ENCODE results near the gene EPC1. TPM values are rescaled to one million over a fixed set of nuclear protein-coding genes. Genes with fewer than 3 reads are reported as not detected.

The EPC1 gene
- total RNA-seq, 1 donor from 2014 or later, result 25.7 TPM

DNA sequence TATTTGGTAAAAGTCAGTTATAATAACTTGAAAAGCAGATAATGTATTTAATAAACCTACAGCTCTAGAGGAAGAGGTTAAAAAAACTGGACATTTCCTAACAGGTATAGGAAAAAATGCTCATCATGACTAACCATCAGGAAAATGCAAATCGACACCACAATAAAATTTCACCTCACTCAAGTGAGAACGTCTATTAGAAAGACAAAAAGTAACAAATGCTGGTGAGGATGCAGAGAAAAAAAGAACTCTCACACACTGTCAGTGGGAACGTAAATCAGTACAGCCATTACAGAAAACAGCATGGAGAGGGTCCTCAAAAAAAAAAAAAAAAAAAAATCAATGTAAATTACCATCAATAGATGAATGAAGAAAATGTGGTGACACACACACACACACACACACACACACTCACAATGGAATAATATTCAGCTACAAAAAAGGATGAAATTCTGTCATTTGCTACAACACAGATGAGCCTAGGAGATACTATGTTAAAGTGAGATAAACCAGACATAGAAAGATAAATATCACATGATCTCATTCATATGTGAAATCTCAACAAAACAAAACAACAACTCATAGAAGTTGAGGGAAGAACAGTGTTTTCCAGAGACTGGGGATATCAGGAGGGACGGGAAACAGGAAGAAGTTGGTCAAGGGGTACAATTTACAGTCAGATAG lies 20.1 kb downstream of the EPC1 start:
- Mint-ChIP-seq H3K4me1 (ENCODE audit: low read depth, unreplicated experiment) (peaks cover 37% of the 10 kb centered on the region), H3K36me3 (ENCODE audit: low read depth, unreplicated experiment) (peaks cover 7% of the 10 kb centered on the region), H3K27ac (ENCODE audit: unreplicated experiment) (no peak overlapping the region), H3K4me3 (ENCODE audit: unreplicated experiment) (no peak overlapping the region), H3K27me3 (ENCODE audit: low read depth, unreplicated experiment) (no peaks in the 10 kb centered on the region), H3K9me3 (ENCODE audit: unreplicated experiment) (no peaks in the 10 kb centered on the region)
- FAIRE-seq (no peak), DNase-seq (ENCODE audit: low read depth) (no peak)
- H3K9ac ChIP-seq (ENCODE audit: low read length), result no peak overlapping the region
- H3K36me3 ChIP-seq (ENCODE audit: insufficient read depth, low read length), result no peaks in the 10 kb centered on the region
- H3K4me1 ChIP-seq (ENCODE audit: insufficient read depth, low read length), result no peaks in the 10 kb centered on the region
- H3K79me2 ChIP-seq (ENCODE audit: insufficient read depth, low read length), result peaks cover 100% of the 10 kb centered on the region
- TF ChIP-seq, protein P1, sequence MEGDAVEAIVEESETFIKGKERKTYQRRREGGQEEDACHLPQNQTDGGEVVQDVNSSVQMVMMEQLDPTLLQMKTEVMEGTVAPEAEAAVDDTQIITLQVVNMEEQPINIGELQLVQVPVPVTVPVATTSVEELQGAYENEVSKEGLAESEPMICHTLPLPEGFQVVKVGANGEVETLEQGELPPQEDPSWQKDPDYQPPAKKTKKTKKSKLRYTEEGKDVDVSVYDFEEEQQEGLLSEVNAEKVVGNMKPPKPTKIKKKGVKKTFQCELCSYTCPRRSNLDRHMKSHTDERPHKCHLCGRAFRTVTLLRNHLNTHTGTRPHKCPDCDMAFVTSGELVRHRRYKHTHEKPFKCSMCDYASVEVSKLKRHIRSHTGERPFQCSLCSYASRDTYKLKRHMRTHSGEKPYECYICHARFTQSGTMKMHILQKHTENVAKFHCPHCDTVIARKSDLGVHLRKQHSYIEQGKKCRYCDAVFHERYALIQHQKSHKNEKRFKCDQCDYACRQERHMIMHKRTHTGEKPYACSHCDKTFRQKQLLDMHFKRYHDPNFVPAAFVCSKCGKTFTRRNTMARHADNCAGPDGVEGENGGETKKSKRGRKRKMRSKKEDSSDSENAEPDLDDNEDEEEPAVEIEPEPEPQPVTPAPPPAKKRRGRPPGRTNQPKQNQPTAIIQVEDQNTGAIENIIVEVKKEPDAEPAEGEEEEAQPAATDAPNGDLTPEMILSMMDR (IDR thresholded peaks at IDR 0.05; ENCODE audit: insufficient read depth, low read depth, low read length), result no peak
- no peak for TF ChIP-seq EZH2 (IDR thresholded peaks at IDR 0.05; ENCODE audit: insufficient read depth, low read length)
- no peak overlapping the region for H3K4me2 ChIP-seq (ENCODE audit: low read length)
- no peak overlapping the region for H2AFZ ChIP-seq (ENCODE audit: low read depth, low read length)
- H3K27ac ChIP-seq (ENCODE audit: low read depth, low read length), result no peak overlapping the region
- H3K4me3 ChIP-seq (ENCODE audit: insufficient read depth, low read depth, low read length), result no peak overlapping the region
- H3K9me3 ChIP-seq (ENCODE audit: insufficient read depth, low read depth, low read length), result no peaks in the 10 kb centered on the region
- peaks cover 90% of the 10 kb centered on the region for H4K20me1 ChIP-seq (ENCODE audit: insufficient read depth, low read length)
- H3K27me3 ChIP-seq (ENCODE audit: insufficient read depth, low read length), result no peaks in the 10 kb centered on the region

DNA sequence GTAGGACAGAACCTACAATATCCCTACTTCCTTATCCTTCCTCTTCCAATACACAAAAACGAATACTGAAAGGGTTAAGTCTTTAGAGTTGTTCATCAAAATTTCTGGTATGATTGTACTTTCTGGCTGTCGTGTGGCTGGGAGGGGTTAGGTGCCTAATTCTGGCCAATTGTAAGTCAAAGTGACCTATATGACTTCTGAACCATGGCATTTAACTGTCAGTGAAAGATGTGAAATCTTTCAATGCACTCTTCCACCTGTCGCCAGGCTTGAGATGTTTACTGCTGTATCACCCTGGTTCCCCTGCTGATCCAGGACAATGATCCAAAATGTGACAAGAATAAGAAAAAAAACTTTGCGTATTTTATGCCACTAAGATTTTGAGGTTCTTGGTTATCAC lies 20.8 kb downstream of the EPC1 start:
- peaks cover 7% of the 10 kb centered on the region for H3K36me3 Mint-ChIP-seq (ENCODE audit: low read depth, unreplicated experiment)
- H3K9me3 ChIP-seq (ENCODE audit: insufficient read depth, low read depth, low read length), result no peaks in the 10 kb centered on the region
- no peak overlapping the region for H3K4me3 ChIP-seq (ENCODE audit: insufficient read depth, low read depth, low read length)
- FAIRE-seq (no peak), DNase-seq (ENCODE audit: low read depth) (no peak)
- peaks cover 100% of the 10 kb centered on the region for H3K79me2 ChIP-seq (ENCODE audit: insufficient read depth, low read length)
- H3K27ac Mint-ChIP-seq (ENCODE audit: unreplicated experiment), result no peak overlapping the region
- peaks cover 36% of the 10 kb centered on the region for H3K4me1 Mint-ChIP-seq (ENCODE audit: low read depth, unreplicated experiment)
- H3K27ac ChIP-seq (ENCODE audit: low read depth, low read length), result no peak overlapping the region
- H2AFZ ChIP-seq (ENCODE audit: low read depth, low read length), result no peak overlapping the region
- no peak for TF ChIP-seq EZH2 (IDR thresholded peaks at IDR 0.05; ENCODE audit: insufficient read depth, low read length)
- TF ChIP-seq, protein P1 (IDR thresholded peaks at IDR 0.05; ENCODE audit: insufficient read depth, low read depth, low read length), result no peak
- H3K4me3 Mint-ChIP-seq (ENCODE audit: unreplicated experiment), result no peak overlapping the region
- H3K9ac ChIP-seq (ENCODE audit: low read length), result no peak overlapping the region
- H4K20me1 ChIP-seq (ENCODE audit: insufficient read depth, low read length), result peaks cover 91% of the 10 kb centered on the region
- H3K27me3 Mint-ChIP-seq (ENCODE audit: low read depth, unreplicated experiment), result no peaks in the 10 kb centered on the region
- H3K9me3 Mint-ChIP-seq (ENCODE audit: unreplicated experiment), result no peaks in the 10 kb centered on the region
- no peaks in the 10 kb centered on the region for H3K27me3 ChIP-seq (ENCODE audit: insufficient read depth, low read length)
- no peaks in the 10 kb centered on the region for H3K4me1 ChIP-seq (ENCODE audit: insufficient read depth, low read length)
- H3K36me3 ChIP-seq (ENCODE audit: insufficient read depth, low read length), result no peaks in the 10 kb centered on the region
- no peak overlapping the region for H3K4me2 ChIP-seq (ENCODE audit: low read length)

DNA sequence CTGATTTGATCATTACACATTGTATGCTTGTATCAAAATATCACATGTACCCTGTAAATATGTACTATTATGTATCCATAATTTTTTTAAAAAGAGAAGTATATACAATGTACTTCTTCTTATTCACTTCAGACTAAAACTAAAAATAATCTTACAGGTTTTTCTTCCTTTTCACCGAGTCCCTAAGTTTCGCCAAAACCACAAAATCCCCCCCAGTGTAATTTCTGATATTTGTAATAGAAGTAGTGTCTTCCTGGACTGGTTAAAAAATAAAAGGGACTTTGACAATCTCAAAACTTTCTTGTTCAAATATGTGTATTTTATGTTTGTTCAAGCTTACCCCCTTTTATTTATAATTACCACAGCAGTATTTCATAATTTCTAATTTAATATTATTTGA lies 23.9 kb downstream of the EPC1 start:
- Histone ChIP-seq H3K36me3 (ENCODE audit: insufficient read depth, low read length) (no peaks in the 10 kb centered on the region), H3K4me2 (ENCODE audit: low read length) (no peak overlapping the region), H3K27ac (ENCODE audit: low read depth, low read length) (no peak overlapping the region), H3K9me3 (ENCODE audit: insufficient read depth, low read depth, low read length) (no peaks in the 10 kb centered on the region), H3K79me2 (ENCODE audit: insufficient read depth, low read length) (peaks cover 100% of the 10 kb centered on the region), H2AFZ (ENCODE audit: low read depth, low read length) (no peak overlapping the region), H3K4me1 (ENCODE audit: insufficient read depth, low read length) (no peaks in the 10 kb centered on the region), H3K27me3 (ENCODE audit: insufficient read depth, low read length) (no peaks in the 10 kb centered on the region), H3K4me3 (ENCODE audit: insufficient read depth, low read depth, low read length) (no peak overlapping the region), H4K20me1 (ENCODE audit: insufficient read depth, low read length) (peaks cover 91% of the 10 kb centered on the region), H3K9ac (ENCODE audit: low read length) (no peak overlapping the region)
- TF ChIP-seq, protein P1 (IDR thresholded peaks at IDR 0.05; ENCODE audit: insufficient read depth, low read depth, low read length), result no peak
- no peak for TF ChIP-seq EZH2 (IDR thresholded peaks at IDR 0.05; ENCODE audit: insufficient read depth, low read length)
- no peak for FAIRE-seq
- H3K4me1 Mint-ChIP-seq (ENCODE audit: low read depth, unreplicated experiment), result peaks cover 19% of the 10 kb centered on the region
- no peaks in the 10 kb centered on the region for H3K27me3 Mint-ChIP-seq (ENCODE audit: low read depth, unreplicated experiment)
- H3K27ac Mint-ChIP-seq (ENCODE audit: unreplicated experiment), result no peak overlapping the region
- peaks cover 2% of the 10 kb centered on the region for H3K36me3 Mint-ChIP-seq (ENCODE audit: low read depth, unreplicated experiment)
- H3K4me3 Mint-ChIP-seq (ENCODE audit: unreplicated experiment), result no peak overlapping the region
- no peak for DNase-seq (ENCODE audit: low read depth)
- H3K9me3 Mint-ChIP-seq (ENCODE audit: unreplicated experiment), result no peaks in the 10 kb centered on the region
